ENCODE results near the gene TRPM2. TPM values are rescaled to one million over a fixed set of nuclear protein-coding genes. Genes with fewer than 3 reads are reported as not detected.

Gene TRPM2
- total and polyA plus RNA-seq, 2 donors (not counting 3 experiments of a cell fraction or from before 2014, with no cell fraction given) = not detected

DNA sequence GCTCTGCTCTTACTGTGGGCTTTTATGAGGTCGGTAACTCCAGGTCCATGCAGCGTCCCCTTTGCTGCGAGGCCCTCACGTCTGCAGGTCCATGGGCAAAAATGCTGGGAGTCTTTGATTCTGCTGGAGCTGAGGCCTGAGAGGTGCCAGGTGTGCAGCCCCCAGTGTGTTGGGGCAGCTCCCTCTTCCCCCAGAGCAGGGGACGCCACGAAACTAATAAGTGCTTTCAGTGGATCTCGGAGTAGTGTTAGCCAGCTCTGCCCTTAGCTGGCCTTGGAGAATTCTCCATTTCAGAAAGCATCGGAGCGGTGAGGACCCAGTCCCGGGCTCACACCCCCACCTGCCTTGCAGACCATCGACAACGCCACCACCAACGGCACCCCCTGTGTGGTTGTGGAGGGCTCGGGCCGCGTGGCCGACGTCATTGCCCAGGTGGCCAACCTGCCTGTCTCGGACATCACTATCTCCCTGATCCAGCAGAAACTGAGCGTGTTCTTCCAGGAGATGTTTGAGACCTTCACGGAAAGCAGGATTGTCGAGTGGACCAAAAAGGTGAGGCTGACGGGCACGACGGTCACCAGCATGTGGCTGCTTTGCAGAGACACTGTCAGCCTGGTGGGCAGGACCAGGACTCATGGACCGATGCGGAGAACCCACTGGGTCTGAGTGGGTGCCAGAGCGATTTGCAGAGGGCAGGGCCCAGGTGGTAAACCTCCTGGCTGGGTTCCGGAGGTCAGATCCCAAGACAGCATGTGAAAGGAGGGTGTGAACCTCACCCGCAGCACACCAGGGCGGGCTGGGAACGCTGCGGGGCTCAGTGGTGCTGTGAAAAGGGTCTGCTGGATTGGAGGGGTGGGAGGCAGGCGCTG is 25.5 kb downstream of the TRPM2 start:
- Histone ChIP-seq H3K4me1 (ENCODE audit: control insufficient read depth, extremely low read depth, insufficient read depth, low read length) (no peaks in the 10 kb centered on the region), H3K9me3 (replicated peaks; ENCODE audit: control insufficient read depth, insufficient read depth, low read length) (no peaks in the 10 kb centered on the region), H3K9ac (replicated peaks; ENCODE audit: extremely low read depth, insufficient read depth, low read length) (no peak overlapping the region), H4K20me1 (replicated peaks; ENCODE audit: control insufficient read depth, extremely low read depth, insufficient read depth, low read length) (no peaks in the 10 kb centered on the region), H3K27me3 (ENCODE audit: control insufficient read depth in 2 of 2, insufficient read depth in 2 of 2, low read length in 2 of 2) (no peaks in the 10 kb centered on the region), H3K9me1 (replicated peaks; ENCODE audit: control insufficient read depth, extremely low read depth, insufficient read depth, low read length) (no peaks in the 10 kb centered on the region), H3K27ac (ENCODE audit: insufficient read depth, low read depth, low read length) (no peak overlapping the region), H2AFZ (ENCODE audit: low read depth, low read length) (no peak overlapping the region), H3K79me2 (ENCODE audit: control insufficient read depth, insufficient read depth, low read length) (no peaks in the 10 kb centered on the region), H3K4me2 (ENCODE audit: insufficient read depth, low read length) (no peak overlapping the region), H3K36me3 (ENCODE audit: control insufficient read depth in 2 of 2, extremely low read depth in 1 of 2, insufficient read depth in 2 of 2, low read length in 2 of 2) (no peaks in the 10 kb centered on the region), H3K4me3 (replicated peaks in 1 of 3; ENCODE audit: insufficient read depth in 1 of 3, low read depth in 1 of 3, low read length in 3 of 3) (no peak overlapping the region)
- no TSS peak for BruUV-seq (replicated peaks)
- CTCF ChIA-PET = no interaction called here
- no peak for FAIRE-seq
- no peak for TF ChIP-seq JUN (IDR thresholded peaks at IDR 0.05; ENCODE audit: borderline replicate concordance, insufficient read depth, insufficient read length, low read depth)
- TF ChIP-seq POLR2AphosphoS5 (IDR thresholded peaks at IDR 0.05; ENCODE audit: insufficient read depth, low read depth, low read length) = no peak
- TF ChIP-seq, protein P1, sequence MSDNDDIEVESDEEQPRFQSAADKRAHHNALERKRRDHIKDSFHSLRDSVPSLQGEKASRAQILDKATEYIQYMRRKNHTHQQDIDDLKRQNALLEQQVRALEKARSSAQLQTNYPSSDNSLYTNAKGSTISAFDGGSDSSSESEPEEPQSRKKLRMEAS (IDR thresholded peaks at IDR 0.05; ENCODE audit: insufficient read depth, insufficient read length) = no peak
- no peak for TF ChIP-seq MYC (IDR thresholded peaks at IDR 0.05; ENCODE audit: low read depth, low read length)
- no peak for TF ChIP-seq POLR2A (IDR thresholded peaks at IDR 0.05; ENCODE audit: low read depth, low read length)
- no peak for TF ChIP-seq EZH2 (IDR thresholded peaks at IDR 0.05; ENCODE audit: borderline replicate concordance, low read depth, low read length, severe bottlenecking)
- TF ChIP-seq FOS (IDR thresholded peaks at IDR 0.05; ENCODE audit: borderline replicate concordance, insufficient read depth, low read length) = no peak
- TF ChIP-seq, protein P2, sequence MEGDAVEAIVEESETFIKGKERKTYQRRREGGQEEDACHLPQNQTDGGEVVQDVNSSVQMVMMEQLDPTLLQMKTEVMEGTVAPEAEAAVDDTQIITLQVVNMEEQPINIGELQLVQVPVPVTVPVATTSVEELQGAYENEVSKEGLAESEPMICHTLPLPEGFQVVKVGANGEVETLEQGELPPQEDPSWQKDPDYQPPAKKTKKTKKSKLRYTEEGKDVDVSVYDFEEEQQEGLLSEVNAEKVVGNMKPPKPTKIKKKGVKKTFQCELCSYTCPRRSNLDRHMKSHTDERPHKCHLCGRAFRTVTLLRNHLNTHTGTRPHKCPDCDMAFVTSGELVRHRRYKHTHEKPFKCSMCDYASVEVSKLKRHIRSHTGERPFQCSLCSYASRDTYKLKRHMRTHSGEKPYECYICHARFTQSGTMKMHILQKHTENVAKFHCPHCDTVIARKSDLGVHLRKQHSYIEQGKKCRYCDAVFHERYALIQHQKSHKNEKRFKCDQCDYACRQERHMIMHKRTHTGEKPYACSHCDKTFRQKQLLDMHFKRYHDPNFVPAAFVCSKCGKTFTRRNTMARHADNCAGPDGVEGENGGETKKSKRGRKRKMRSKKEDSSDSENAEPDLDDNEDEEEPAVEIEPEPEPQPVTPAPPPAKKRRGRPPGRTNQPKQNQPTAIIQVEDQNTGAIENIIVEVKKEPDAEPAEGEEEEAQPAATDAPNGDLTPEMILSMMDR (IDR thresholded peaks at IDR 0.05; ENCODE audit: extremely low read depth in 1 of 2, insufficient read depth in 1 of 2, low read depth in 1 of 2, low read length in 2 of 2) = no peak
- no peak for TF ChIP-seq GATA2 (IDR thresholded peaks at IDR 0.05; ENCODE audit: insufficient read depth, insufficient read length, low read depth, low read length)
- no peak for DNase-seq (ENCODE audit: low read depth, low spot score)
- dilution Hi-C loops (cut with MboI; ENCODE audit: extremely low pct_ligation_motif_present, low sequenced_read_pairs) = no loop called here
- POLR2A ChIA-PET = no interaction called here
- intact Hi-C loops (cut with micrococcal nuclease) = no loop called here

Measured in endothelial cell of umbilical vein (primary cell).